Gastrocnemius medialis (tissue), 4 donors: ENCODE data around the gene PGF. TPM values are rescaled to one million over a fixed set of nuclear protein-coding genes. Genes with fewer than 3 reads are reported as not detected.

Experiments
- ATAC-seq, 2 donors: fragments of 150-250 bp; one replicate each; pipeline ENCODE4 v1.9.1; 2016
- DNase-seq, 2 donors: peaks; one replicate each; pipeline ENCODE4 v3.0.0-alpha.2; 2019
- H3K27ac ChIP-seq, 4 donors: fragments of 200-600 bp; sonication (generic); 1 replicate in 1 of 4; 2 replicates in 3 of 4; pipeline ENCODE4 v1.5.1; 2016 to 2018; ENCODE audit warnings: mild to moderate bottlenecking in 2 of 4, moderate library complexity in 1 of 4
- H3K27me3 ChIP-seq, 3 donors: fragments of 200-600 bp; sonication (generic) in 2 of 3; 1 replicate in 1 of 3; 2 replicates in 2 of 3; pipeline versions ENCODE4 v1.5.1 to v1.6.0; 2016 to 2019; ENCODE audit warnings: mild to moderate bottlenecking in 1 of 3, moderate library complexity in 1 of 3
- H3K36me3 ChIP-seq, 2 donors: fragments of 200-600 bp; sonication (generic) in 1 of 2; one replicate each; pipeline ENCODE4 v1.5.1; 2017 to 2018
- H3K4me1 ChIP-seq, 2 donors: fragments of 200-600 bp; sonication (generic) in 1 of 2; one replicate each; pipeline ENCODE4 v1.5.1; 2016 to 2017; ENCODE audit warnings: mild to moderate bottlenecking in 2 of 2
- H3K4me3 ChIP-seq, 4 donors: fragments of 200-600 bp; sonication (generic) in 3 of 4; 1 replicate in 1 of 4; 2 replicates in 3 of 4; pipeline ENCODE4 v1.5.1; 2016 to 2019; ENCODE audit warnings: mild to moderate bottlenecking in 2 of 4
- H3K9me3 ChIP-seq, 3 donors: fragments of 200-600 bp; sonication (generic) in 2 of 3; 1 replicate in 1 of 3; 2 replicates in 2 of 3; pipeline ENCODE4 v1.5.1; 2016 to 2019
- CTCF ChIP-seq, 5 experiments: fragments of 450-650 bp in 3 of 5; fragments of 200-600 bp in 2 of 5; sonication (generic) in 2 of 5; IDR thresholded peaks in 4 of 5; conservative IDR thresholded peaks in 1 of 5; 1 replicate in 4 of 5; 2 replicates in 1 of 5; pipeline ENCODE4 v1.5.1; 2016 to 2019; ENCODE audit warnings: antibody characterized with exemption in 5 of 5, mild to moderate bottlenecking in 3 of 5, moderate library complexity in 3 of 5
- POLR2A ChIP-seq, 2 donors: fragments of 450-650 bp; IDR thresholded peaks; one replicate each; pipeline ENCODE4 v1.6.1; 2017; ENCODE audit warnings: antibody characterized with exemption in 2 of 2, mild to moderate bottlenecking in 2 of 2, moderate library complexity in 2 of 2
- in situ Hi-C, 4 donors: fragments of 200-750 bp; cut with MboI; loops; one replicate each; pipeline versions ENCODE4 v1.15.0 to v1.8.0; 2017; ENCODE audit warnings: low sequenced_read_pairs in 4 of 4
- intact Hi-C: fragments of 100-400 bp; cut with DNase I; formaldehyde crosslinking; loops from one replicate; pipeline ENCODE4 v1.15.1; 2023; ENCODE audit warnings: low total_unique reads
- total RNA-seq, 4 donors: library from RNA; depleted of rRNA; stranded (reverse); fragments of >200 nt; gene quantifications; one replicate each; pipeline versions ENCODE4 v1.1.0 to v1.2.3, GENCODE V29; 2016

Gene PGF
- total RNA-seq, 4 donors from 2014 or later: 2.2 to 7.8 (median 3.8) TPM

GRCh38 chr14:74936731-74937130, 18.7 kb downstream of the PGF start:
- Histone ChIP-seq H3K4me1 (peaks cover 52 to 64% of the 10 kb centered on the region in 2 donors), H3K27ac (peak overlapping the region in 1 of 4 donors; percentile 36), H3K4me3 (no peak overlapping the region), H3K27me3 (no peaks in the 10 kb centered on the region), H3K36me3 (no peaks in the 10 kb centered on the region), H3K9me3 (no peaks in the 10 kb centered on the region)
- no peak for DNase-seq
- intact Hi-C loops (no loop called here), in situ Hi-C loops (loop anchor here in 2 of 4 donors (25.0 kb wide), 1 partner anchor 151 kb away; no protein-coding TSS in a partner anchor)
- TF ChIP-seq CTCF (IDR thresholded peaks at IDR 0.05 in 4 of 5, conservative IDR thresholded peaks at IDR 0.05 in 1 of 5): no peak
- TF ChIP-seq POLR2A (IDR thresholded peaks at IDR 0.05): no peak
- ATAC-seq: no peak

GRCh38 chr14:74936151-74936550, 19.2 kb downstream of the PGF start:
- intact Hi-C loops (no loop called here), in situ Hi-C loops (loop anchor here in 2 of 4 donors (25.0 kb wide), 1 partner anchor 151 kb away; no protein-coding TSS in a partner anchor)
- DNase-seq: no peak
- Histone ChIP-seq H3K4me3 (no peak overlapping the region), H3K4me1 (peaks cover 48 to 58% of the 10 kb centered on the region in 2 donors), H3K9me3 (no peaks in the 10 kb centered on the region), H3K27ac (peak overlapping the region in 1 of 4 donors; percentile 74), H3K27me3 (no peaks in the 10 kb centered on the region), H3K36me3 (no peaks in the 10 kb centered on the region)
- TF ChIP-seq CTCF (IDR thresholded peaks at IDR 0.05 in 4 of 5, conservative IDR thresholded peaks at IDR 0.05 in 1 of 5): no peak
- TF ChIP-seq POLR2A (IDR thresholded peaks at IDR 0.05): no peak
- no peak for ATAC-seq

GRCh38 chr14:74935360-74935680, 20.1 kb downstream of the PGF start:
- intact Hi-C loops: loop anchor here (2.0 kb wide), 1 partner anchor 19 kb away; no protein-coding TSS in a partner anchor
- TF ChIP-seq POLR2A (IDR thresholded peaks at IDR 0.05) (no peak), CTCF (IDR thresholded peaks at IDR 0.05 in 4 of 5, conservative IDR thresholded peaks at IDR 0.05 in 1 of 5) (no peak)
- DNase-seq (no peak), ATAC-seq (no peak)
- Histone ChIP-seq H3K4me3 (no peak overlapping the region), H3K27ac (peak overlapping the region; percentile 53 to 74 (median 56)), H3K4me1 (peaks cover 40 to 50% of the 10 kb centered on the region in 2 donors), H3K9me3 (no peaks in the 10 kb centered on the region), H3K27me3 (no peaks in the 10 kb centered on the region), H3K36me3 (no peaks in the 10 kb centered on the region)
- in situ Hi-C loops: loop anchor here in 2 of 4 donors (25.0 kb wide), 1 partner anchor 152 kb away; no protein-coding TSS in a partner anchor

DNA sequence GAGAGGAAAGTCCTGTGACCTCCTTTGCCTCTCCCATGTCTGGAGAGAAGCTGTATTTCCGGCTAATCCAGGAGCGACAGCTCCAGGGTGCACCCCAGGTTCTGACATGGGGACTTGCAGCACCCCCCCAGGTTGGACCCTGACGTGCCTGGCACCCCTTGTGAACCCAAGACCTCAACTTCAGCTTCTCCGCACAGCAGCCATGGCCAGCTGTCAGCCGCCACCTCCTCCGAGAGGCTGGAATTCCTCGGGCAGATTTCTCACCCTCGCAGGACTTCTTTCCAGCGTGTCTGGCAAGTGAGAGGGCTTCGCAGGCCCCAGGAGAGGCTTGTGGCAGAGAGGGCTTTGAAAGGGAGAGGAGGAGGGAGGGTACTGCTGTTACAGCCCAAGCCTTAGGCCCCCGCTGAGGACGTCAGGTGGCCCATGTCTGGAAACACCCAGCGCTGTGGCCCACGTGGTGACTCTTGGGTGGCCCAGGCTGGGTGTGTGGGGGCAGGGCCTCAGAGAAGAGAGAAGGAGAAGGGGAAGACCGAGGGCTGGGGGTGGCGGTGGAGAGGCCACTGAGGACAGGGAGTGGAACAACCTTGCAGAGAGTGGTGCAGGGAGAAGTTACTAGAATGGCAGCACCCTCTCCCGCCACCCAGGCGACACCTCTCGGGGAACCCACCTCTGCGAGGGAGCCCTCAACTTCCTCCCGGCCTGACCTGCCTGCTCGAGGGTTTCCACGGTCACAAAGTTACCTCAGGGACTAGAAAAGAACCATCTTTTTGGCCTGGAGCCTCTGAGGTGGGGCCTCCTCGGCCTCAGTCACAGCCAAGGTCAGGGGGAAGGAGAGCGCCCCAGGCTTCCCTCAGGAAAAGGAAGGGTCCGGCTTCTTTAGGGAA, 20.7 kb downstream of the PGF start:
- in situ Hi-C loops: loop anchor here in 2 of 4 donors (25.0 kb wide), 1 partner anchor 153 kb away; no protein-coding TSS in a partner anchor
- DNase-seq: no peak
- TF ChIP-seq POLR2A (IDR thresholded peaks at IDR 0.05) (no peak), CTCF (IDR thresholded peaks at IDR 0.05 in 4 of 5, conservative IDR thresholded peaks at IDR 0.05 in 1 of 5) (no peak)
- ATAC-seq: peak in 1 of 2 donors; percentile 16
- peaks cover 34 to 44% of the 10 kb centered on the region in 2 donors for H3K4me1 ChIP-seq
- intact Hi-C loops: loop anchor here (2.0 kb wide), 1 partner anchor 18 kb away; no protein-coding TSS in a partner anchor
- H3K27ac ChIP-seq: peak overlapping the region; percentile 53 to 74 (median 56)
- H3K9me3 ChIP-seq: no peaks in the 10 kb centered on the region
- no peaks in the 10 kb centered on the region for H3K27me3 ChIP-seq
- no peak overlapping the region for H3K4me3 ChIP-seq
- no peaks in the 10 kb centered on the region for H3K36me3 ChIP-seq
